NB4 (cell line): ENCODE results near the gene TYK2.
"Not testable (repeated sequence)": the region's sequence is repeated elsewhere in the genome, so short reads cannot be mapped to it uniquely, and the experiment has no call there.

Source experiments
- DNase-seq: peaks from one replicate; pipeline ENCODE4 v3.0.0; 2010; ENCODE audit warnings: low read depth
- H3K4me3 ChIP-seq: one replicate; pipeline ENCODE4 v1.5.1; 2011; ENCODE audit warnings: mild to moderate bottlenecking, low read depth, low read length, moderate library complexity
- CTCF ChIP-seq: IDR thresholded peaks from one replicate; pipeline ENCODE4 v1.5.1; 2012; ENCODE audit warnings: low read depth, low read length
- MAX ChIP-seq: IDR thresholded peaks from 2 replicates; pipeline ENCODE4 v1.6.1; 2011; ENCODE audit warnings: low read depth, low read length
- MYC ChIP-seq: IDR thresholded peaks from 2 replicates; pipeline ENCODE4 v1.6.1; 2011; ENCODE audit warnings: low read depth, low read length
- POLR2A ChIP-seq: IDR thresholded peaks from 2 replicates; pipeline ENCODE4 v1.6.1; 2011; ENCODE audit warnings: mild to moderate bottlenecking; ENCODE audit not compliant: insufficient read length; ENCODE audit errors: extremely low read depth

Gene TYK2

GRCh38 chr19:10379880-10380312 is 476 bp downstream of the TYK2 start:
- no peak for DNase-seq
- H3K4me3 ChIP-seq, result peak overlapping the region; percentile 76
- 0 out of 2 replicates have a peak, but pooled peaks have one; percentile 12 for TF ChIP-seq MYC
- TF ChIP-seq CTCF, result no peak

GRCh38 chr19:10378124-10378523 is 2.2 kb downstream of the TYK2 start:
- no peak for DNase-seq
- TF ChIP-seq MAX, result no peak
- no peak for TF ChIP-seq MYC
- no peak for TF ChIP-seq CTCF
- no peak for TF ChIP-seq POLR2A
- no peak overlapping the region for H3K4me3 ChIP-seq

GRCh38 chr19:10377140-10377640 is 3.2 kb downstream of the TYK2 start:
- H3K4me3 ChIP-seq, DNase-seq: not testable (repeated sequence)

- H3K4me3 ChIP-seq, result no peak overlapping the region
- peak; percentile 81 for DNase-seq
- TF ChIP-seq MYC (no peak), CTCF (no peak), MAX (no peak), POLR2A (no peak)
These were observed 5.4 kb downstream of the TYK2 start for GRCh38 chr19:10374931-10375330.

- H3K4me3 ChIP-seq, result peak overlapping the region; percentile 13
- DNase-seq, result peak; percentile 100
- TF ChIP-seq MYC (peak; percentile 98), CTCF (peak; percentile 71), POLR2A (no peak), MAX (peak; percentile 92)
These were observed 7.7 kb downstream of the TYK2 start for GRCh38 chr19:10372690-10373089.

GRCh38 chr19:10368101-10368803 is 12.1 kb downstream of the TYK2 start:
- 0 out of 2 replicates have a peak, but pooled peaks have one; percentile 25 for TF ChIP-seq MYC
- TF ChIP-seq POLR2A, result no peak
- no peak for TF ChIP-seq CTCF
- peak; percentile 27; the same call in 1 of the 2 replicates for TF ChIP-seq MAX
- DNase-seq, result peak; percentile 82
- H3K4me3 ChIP-seq, result no peak overlapping the region

GRCh38 chr19:10366950-10367512 is 13.3 kb downstream of the TYK2 start:
- H3K4me3 ChIP-seq, result not testable (repeated sequence)
- peak; percentile 56 for DNase-seq
